Tibial nerve (tissue), 4 donors: ENCODE measurements around the gene BCL2L15.

Experiments used
- CTCF ChIP-seq, 5 experiments: fragments of 200-600 bp in 3 of 5; fragments of 450-650 bp in 2 of 5; sonication (generic) in 3 of 5; IDR thresholded peaks; one replicate each; pipeline ENCODE4 v1.5.1; 2016 to 2019; ENCODE audit warnings: antibody characterized with exemption in 5 of 5, mild to moderate bottlenecking in 3 of 5, moderate library complexity in 2 of 5
- EP300 ChIP-seq, 2 donors: sonication (generic); formaldehyde crosslinking; IDR thresholded peaks; one replicate each; pipeline ENCODE4 v1.6.1; 2017; ENCODE audit warnings: antibody characterized with exemption in 2 of 2, mild to moderate bottlenecking in 1 of 2
- POLR2A ChIP-seq, 2 donors: fragments of 450-650 bp; IDR thresholded peaks; one replicate each; pipeline ENCODE4 v1.6.1; 2017; ENCODE audit warnings: antibody characterized with exemption in 2 of 2, mild to moderate bottlenecking in 2 of 2, moderate library complexity in 2 of 2

- TF ChIP-seq EP300 (IDR thresholded peaks at IDR 0.05): no peak
- no peak for TF ChIP-seq CTCF (IDR thresholded peaks at IDR 0.05)
- no peak for TF ChIP-seq POLR2A (IDR thresholded peaks at IDR 0.05)
Measured at GRCh38 chr1:113881661-113882060, 5.7 kb downstream of the BCL2L15 start.
